Endodermal cell (in vitro differentiated cells): ENCODE data around the gene SLC25A31. TPM values are rescaled to one million over a fixed set of nuclear protein-coding genes. Genes with fewer than 3 reads are reported as not detected.
A peak's percentile ranks its signal among the peaks of the same experiment; 100 is the strongest.

ENCODE experiments used
- DNase-seq: peaks from one replicate; pipeline ENCODE4 v3.0.0-alpha.2; 2017
- H3K27ac ChIP-seq: 2 replicates; pipeline ENCODE4 v1.5.1; 2013; ENCODE audit warnings: mild to moderate bottlenecking, low read depth, low read length, moderate library complexity
- H3K27me3 ChIP-seq: 2 replicates; pipeline ENCODE4 v1.6.1; 2013; ENCODE audit warnings: mild to moderate bottlenecking, low read length, moderate library complexity; ENCODE audit not compliant: insufficient read depth, control insufficient read depth, poor library complexity, severe bottlenecking
- H3K36me3 ChIP-seq: 2 replicates; pipeline ENCODE4 v1.7.0; 2013; ENCODE audit warnings: mild to moderate bottlenecking, low read length, moderate library complexity; ENCODE audit not compliant: control insufficient read depth, insufficient read depth
- H3K4me1 ChIP-seq: one replicate; pipeline ENCODE4 v1.7.0; 2013; ENCODE audit warnings: low read length; ENCODE audit not compliant: control insufficient read depth, insufficient read depth
- H3K4me3 ChIP-seq: 2 replicates; pipeline ENCODE4 v1.5.1; 2013; ENCODE audit warnings: mild to moderate bottlenecking, low read length, moderate library complexity
- H3K9ac ChIP-seq: 2 replicates; pipeline ENCODE4 v1.6.1; 2013; ENCODE audit warnings: mild to moderate bottlenecking, low read length, moderate library complexity; ENCODE audit not compliant: poor library complexity, severe bottlenecking; ENCODE audit errors: extremely low read depth
- H3K9me3 ChIP-seq: 2 replicates; pipeline ENCODE4 v1.6.1; 2013; ENCODE audit warnings: mild to moderate bottlenecking, low read length, moderate library complexity; ENCODE audit not compliant: control insufficient read depth
- H3K27ac Mint-ChIP-seq: 2 replicates; pipeline ENCODE4 v1.8.0; 2020; ENCODE audit warnings: mixed read lengths
- H3K27me3 Mint-ChIP-seq: 2 replicates; pipeline ENCODE4 v1.8.0; 2021; ENCODE audit warnings: mild to moderate bottlenecking, mixed read lengths; ENCODE audit not compliant: insufficient read depth
- H3K36me3 Mint-ChIP-seq: 2 replicates; pipeline ENCODE4 v1.8.0; 2020; ENCODE audit warnings: low read depth, mixed read lengths
- H3K4me1 Mint-ChIP-seq: 2 replicates; pipeline ENCODE4 v1.8.0; 2020; ENCODE audit warnings: mixed read lengths
- H3K4me3 Mint-ChIP-seq: 2 replicates; pipeline ENCODE4 v1.8.0; 2020; ENCODE audit warnings: mild to moderate bottlenecking, moderate library complexity, mixed read lengths
- H3K9me3 Mint-ChIP-seq: 2 replicates; pipeline ENCODE4 v1.8.0; 2020; ENCODE audit warnings: mild to moderate bottlenecking, mixed read lengths
- CTCF ChIP-seq: fragments of 200-600 bp; sonication (generic); conservative IDR thresholded peaks from 2 replicates; pipeline ENCODE4 v1.5.0; 2021; ENCODE audit warnings: antibody characterized with exemption, mild to moderate bottlenecking
- WGBS, 2 experiments: methylation state at CpG; one replicate each; pipeline versions ENCODE4 v1.1.5 to v1.1.7; 2013; ENCODE audit warnings: missing lambda C conversion rate in 2 of 2, mixed read lengths in 1 of 2; ENCODE audit not compliant: insufficient coverage in 1 of 2, insufficient read length in 1 of 2; 5-methylcytosine and 5-hydroxymethylcytosine counted together
- total RNA-seq, 2 donors: library from RNA; stranded (reverse); fragmentation: NEBNext Ultra II Directional in 1 of 2; extraction: Animal tissue kit (Norgen Biotek cat#: 25700) in 1 of 2; gene quantifications; 2 replicates in 1 of 2; 3 replicates in 1 of 2; pipeline ENCODE4 v1.2.1, GENCODE V29; 2021

The SLC25A31 gene
- total RNA-seq, 2 donors from 2014 or later, result not detected

- Histone ChIP-seq H3K27ac (no peak overlapping the region), H3K27me3 (no peaks in the 10 kb centered on the region), H3K4me1 (no peaks in the 10 kb centered on the region), H3K9ac (no peak overlapping the region), H3K9me3 (no peaks in the 10 kb centered on the region), H3K4me3 (no peak overlapping the region), H3K36me3 (no peaks in the 10 kb centered on the region)
- Mint-ChIP-seq H3K27ac (no peak overlapping the region), H3K4me3 (no peak overlapping the region), H3K27me3 (no peaks in the 10 kb centered on the region), H3K9me3 (no peaks in the 10 kb centered on the region), H3K4me1 (no peaks in the 10 kb centered on the region), H3K36me3 (no peaks in the 10 kb centered on the region)
- peak; percentile 40 for DNase-seq
- TF ChIP-seq CTCF, result peak; percentile 20
- 83 to 93% methylated on average over 4 to 6 of the region's 6 CpGs for WGBS, 2 experiments
Measured at GRCh38 chr4:127809173-127809800, 79.1 kb downstream of the SLC25A31 start.

- Mint-ChIP-seq H3K9me3 (no peaks in the 10 kb centered on the region), H3K27me3 (no peaks in the 10 kb centered on the region), H3K4me1 (no peaks in the 10 kb centered on the region), H3K27ac (no peak overlapping the region), H3K36me3 (no peaks in the 10 kb centered on the region), H3K4me3 (no peak overlapping the region)
- TF ChIP-seq CTCF, result no peak
- Histone ChIP-seq H3K4me1 (no peaks in the 10 kb centered on the region), H3K36me3 (no peaks in the 10 kb centered on the region), H3K27ac (no peak overlapping the region), H3K9ac (no peak overlapping the region), H3K27me3 (no peaks in the 10 kb centered on the region), H3K9me3 (no peaks in the 10 kb centered on the region), H3K4me3 (no peak overlapping the region)
- no peak for DNase-seq
- WGBS, 2 experiments, result 96 to 100% methylated on average over 2 to 3 of the region's 3 CpGs
Measured at GRCh38 chr4:127810551-127810950, 80.4 kb downstream of the SLC25A31 start.

- Mint-ChIP-seq H3K27me3 (no peaks in the 10 kb centered on the region), H3K4me3 (no peak overlapping the region), H3K36me3 (no peaks in the 10 kb centered on the region), H3K9me3 (no peaks in the 10 kb centered on the region), H3K27ac (no peak overlapping the region), H3K4me1 (no peaks in the 10 kb centered on the region)
- TF ChIP-seq CTCF, result no peak
- Histone ChIP-seq H3K4me1 (no peaks in the 10 kb centered on the region), H3K27ac (no peak overlapping the region), H3K9ac (no peak overlapping the region), H3K27me3 (no peaks in the 10 kb centered on the region), H3K36me3 (no peaks in the 10 kb centered on the region), H3K9me3 (no peaks in the 10 kb centered on the region), H3K4me3 (no peak overlapping the region)
- no peak for DNase-seq
- WGBS, 2 experiments, result 63 to 94% methylated on average over 1 to 2 of the region's 2 CpGs
Measured at GRCh38 chr4:127822430-127822829, 92.2 kb downstream of the SLC25A31 start.

Other genes with a start within 250 kb of the SLC25A31 start
- gene INTU, start 97.4 kb upstream of the SLC25A31 start, total RNA-seq, result 10 to 100 TPM; 20.5 to 31.3 TPM
- gene HSPA4L, start 51.9 kb downstream of the SLC25A31 start, total RNA-seq, result 1 to 10 TPM; 2.0 to 6.2 TPM
- gene PLK4, start 150.5 kb downstream of the SLC25A31 start, total RNA-seq, result 10 to 100 TPM; 28.7 to 31.3 TPM
- gene MFSD8, start 234.8 kb downstream of the SLC25A31 start, total RNA-seq, result 10 to 100 TPM; 23.8 to 25.2 TPM
- 10 to 100 TPM; 17.1 to 18.5 TPM for gene ABHD18, start 235.0 kb downstream of the SLC25A31 start, total RNA-seq